Osteoblast (primary cell): Measurements from ENCODE around the gene ZFPM1. TPM values are rescaled to one million over a fixed set of nuclear protein-coding genes. Genes with fewer than 3 reads are reported as not detected.
A peak's percentile ranks its signal among the peaks of the same experiment; 100 is the strongest.

Experiments used
- DNase-seq: peaks from one replicate; pipeline ENCODE4 v3.0.0; 2011; ENCODE audit warnings: low spot score, mixed read lengths; ENCODE audit not compliant: insufficient read length; ENCODE audit errors: missing footprints
- H2AFZ ChIP-seq: 2 replicates; pipeline ENCODE4 v1.6.0; 2011; ENCODE audit warnings: mild to moderate bottlenecking, low read length
- H3K27ac ChIP-seq: 2 replicates; pipeline ENCODE4 v1.5.1; 2011; ENCODE audit warnings: mild to moderate bottlenecking, low read depth, low read length, moderate library complexity
- H3K27me3 ChIP-seq: 2 replicates; pipeline ENCODE4 v1.6.0; 2012; ENCODE audit warnings: mild to moderate bottlenecking, control low read depth, inconsistent platforms, low read length, moderate library complexity; ENCODE audit not compliant: insufficient read depth
- H3K36me3 ChIP-seq: 2 replicates; pipeline ENCODE4 v1.5.1; 2011; ENCODE audit warnings: mild to moderate bottlenecking, low read length, control low read depth, moderate library complexity; ENCODE audit not compliant: insufficient read depth
- H3K4me1 ChIP-seq: 2 replicates; pipeline ENCODE4 v1.5.1; 2011; ENCODE audit warnings: mild to moderate bottlenecking, low read length, control low read depth, moderate library complexity; ENCODE audit not compliant: insufficient read depth
- H3K4me2 ChIP-seq: 2 replicates; pipeline ENCODE4 v1.6.0; 2011; ENCODE audit warnings: mild to moderate bottlenecking, low read length; ENCODE audit not compliant: insufficient read depth
- H3K4me3 ChIP-seq: fragments of 200-600 bp; sonication (generic); 3 replicates; pipeline ENCODE4 v1.5.1; 2012; ENCODE audit warnings: mild to moderate bottlenecking, low read length, inconsistent platforms; ENCODE audit not compliant: insufficient read depth
- H3K79me2 ChIP-seq: 2 replicates; pipeline ENCODE4 v1.6.0; 2012; ENCODE audit warnings: mild to moderate bottlenecking, low read length, control low read depth, inconsistent platforms; ENCODE audit not compliant: insufficient read depth
- H3K9me3 ChIP-seq: 2 replicates; pipeline ENCODE4 v1.5.1; 2011; ENCODE audit warnings: low read depth, low read length, control low read depth
- H4K20me1 ChIP-seq: 2 replicates; pipeline ENCODE4 v1.6.0; 2012; ENCODE audit warnings: mild to moderate bottlenecking, low read length, control low read depth; ENCODE audit not compliant: insufficient read depth
- total RNA-seq: library from RNA; depleted of rRNA; stranded (reverse); fragments of >200 nt; gene quantifications from 2 replicates; pipeline ENCODE4 v1.2.3, GENCODE V29; 2012
- TF ChIP-seq, protein P1 (sequence below): IDR thresholded peaks from 2 replicates; pipeline ENCODE4 v1.5.1; 2011; ENCODE audit warnings: mild to moderate bottlenecking, low read depth, low read length, moderate library complexity; ENCODE audit errors: extremely low read depth

The ZFPM1 gene
- total RNA-seq, 1 donor, result 2.2 TPM

DNA sequence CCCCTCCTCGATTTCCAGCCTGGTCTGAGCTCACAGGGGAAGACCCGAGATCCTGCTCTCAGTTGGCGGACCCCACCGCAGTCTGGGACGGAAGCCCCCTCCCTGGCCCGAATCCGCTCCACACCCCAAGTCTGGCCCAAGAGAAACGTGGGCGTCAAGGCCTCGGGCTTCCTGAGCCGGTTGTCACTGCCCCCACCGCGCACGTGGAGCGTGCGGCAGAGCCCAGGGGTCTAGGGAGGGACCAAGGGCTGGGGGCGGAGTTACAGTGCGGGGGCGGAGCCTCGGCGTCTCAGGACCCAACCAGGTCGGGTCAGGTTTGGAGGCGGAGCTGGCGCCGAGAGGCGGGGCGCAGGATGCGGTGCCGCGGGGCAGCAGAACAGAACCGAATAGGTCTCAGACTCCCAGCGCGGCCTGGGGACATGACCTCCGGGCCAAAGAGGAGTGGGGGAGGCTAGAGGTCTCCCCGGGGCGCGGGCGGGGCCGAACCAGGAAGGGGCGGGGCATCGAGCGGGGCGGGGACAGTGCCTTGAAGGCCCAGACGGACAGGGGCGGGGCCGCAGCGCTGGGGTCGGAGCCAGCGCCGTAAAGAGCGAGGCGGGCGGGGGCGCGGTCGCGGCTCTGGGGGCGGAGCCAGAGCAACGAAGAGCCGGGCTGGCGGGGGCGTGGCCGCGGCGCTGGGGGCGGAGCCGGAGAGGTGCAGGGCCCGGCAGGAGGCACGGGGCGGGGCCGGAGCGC lies 431 bp upstream of the ZFPM1 start:
- Histone ChIP-seq H3K27ac (no peak overlapping the region), H4K20me1 (peaks cover 7% of the 10 kb centered on the region), H3K79me2 (no peaks in the 10 kb centered on the region), H3K4me1 (peaks cover 14% of the 10 kb centered on the region), H3K27me3 (peaks cover 20% of the 10 kb centered on the region), H3K4me3 (peak overlapping the region; percentile 76), H3K9me3 (no peaks in the 10 kb centered on the region), H3K36me3 (no peaks in the 10 kb centered on the region), H3K4me2 (peak overlapping the region; percentile 63), H2AFZ (peak overlapping the region; percentile 81)
- TF ChIP-seq, protein P1, sequence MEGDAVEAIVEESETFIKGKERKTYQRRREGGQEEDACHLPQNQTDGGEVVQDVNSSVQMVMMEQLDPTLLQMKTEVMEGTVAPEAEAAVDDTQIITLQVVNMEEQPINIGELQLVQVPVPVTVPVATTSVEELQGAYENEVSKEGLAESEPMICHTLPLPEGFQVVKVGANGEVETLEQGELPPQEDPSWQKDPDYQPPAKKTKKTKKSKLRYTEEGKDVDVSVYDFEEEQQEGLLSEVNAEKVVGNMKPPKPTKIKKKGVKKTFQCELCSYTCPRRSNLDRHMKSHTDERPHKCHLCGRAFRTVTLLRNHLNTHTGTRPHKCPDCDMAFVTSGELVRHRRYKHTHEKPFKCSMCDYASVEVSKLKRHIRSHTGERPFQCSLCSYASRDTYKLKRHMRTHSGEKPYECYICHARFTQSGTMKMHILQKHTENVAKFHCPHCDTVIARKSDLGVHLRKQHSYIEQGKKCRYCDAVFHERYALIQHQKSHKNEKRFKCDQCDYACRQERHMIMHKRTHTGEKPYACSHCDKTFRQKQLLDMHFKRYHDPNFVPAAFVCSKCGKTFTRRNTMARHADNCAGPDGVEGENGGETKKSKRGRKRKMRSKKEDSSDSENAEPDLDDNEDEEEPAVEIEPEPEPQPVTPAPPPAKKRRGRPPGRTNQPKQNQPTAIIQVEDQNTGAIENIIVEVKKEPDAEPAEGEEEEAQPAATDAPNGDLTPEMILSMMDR, result no peak
- DNase-seq, result peak; percentile 100

DNA sequence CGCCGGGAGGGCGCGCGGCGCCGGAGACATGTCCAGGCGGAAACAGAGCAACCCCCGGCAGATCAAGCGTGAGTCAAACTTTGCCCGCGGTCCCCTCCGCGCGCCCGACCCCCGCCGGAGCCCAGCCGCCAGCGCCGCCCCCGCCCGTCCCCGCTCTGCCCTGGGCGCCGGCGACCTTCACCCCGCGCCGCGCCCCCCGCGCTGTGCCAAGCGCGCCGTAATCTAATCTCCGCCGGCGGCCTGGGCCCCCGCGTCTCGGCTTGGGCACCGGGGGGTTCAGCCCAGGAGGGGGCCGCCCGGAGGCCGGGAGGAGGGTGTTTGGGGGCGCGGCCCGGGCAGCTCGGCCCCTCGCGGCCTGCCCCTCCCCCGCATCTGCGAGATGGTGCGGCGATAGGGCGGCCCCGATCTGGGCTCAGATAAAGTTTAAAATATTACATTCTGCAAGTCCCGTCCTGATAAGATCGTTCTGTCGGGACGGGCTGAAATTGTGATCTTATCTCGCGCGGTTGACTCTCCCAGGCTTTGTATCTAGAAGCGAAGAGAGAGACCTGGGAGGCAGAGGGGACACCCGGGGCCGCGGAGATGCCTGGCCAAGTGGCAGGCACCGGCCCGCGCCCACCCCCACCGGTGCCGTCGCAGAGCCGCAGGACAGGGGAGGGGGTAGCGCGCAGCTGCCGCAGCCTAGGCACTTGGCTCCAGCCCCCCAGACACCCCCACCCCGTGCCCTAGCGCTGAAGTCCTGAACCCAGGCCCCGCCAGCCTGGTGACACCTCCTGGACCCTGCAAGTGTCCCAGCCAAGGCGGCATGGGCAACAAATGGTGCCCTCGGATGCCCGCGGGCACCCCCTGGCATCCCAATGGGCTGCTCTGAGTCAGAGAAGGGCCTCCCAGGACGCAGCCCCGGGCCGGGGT lies 787 bp downstream of the ZFPM1 start:
- H3K4me3 ChIP-seq, result peak overlapping the region; percentile 73
- H3K4me1 ChIP-seq, result peaks cover 14% of the 10 kb centered on the region
- no peaks in the 10 kb centered on the region for H3K79me2 ChIP-seq
- TF ChIP-seq, protein P1, result no peak
- peak; percentile 95 for DNase-seq
- H2AFZ ChIP-seq, result no peak overlapping the region
- H4K20me1 ChIP-seq, result peaks cover 19% of the 10 kb centered on the region
- H3K27ac ChIP-seq, result no peak overlapping the region
- no peaks in the 10 kb centered on the region for H3K9me3 ChIP-seq
- peak overlapping the region; percentile 83 for H3K4me2 ChIP-seq
- H3K36me3 ChIP-seq, result no peaks in the 10 kb centered on the region
- peaks cover 12% of the 10 kb centered on the region for H3K27me3 ChIP-seq

DNA sequence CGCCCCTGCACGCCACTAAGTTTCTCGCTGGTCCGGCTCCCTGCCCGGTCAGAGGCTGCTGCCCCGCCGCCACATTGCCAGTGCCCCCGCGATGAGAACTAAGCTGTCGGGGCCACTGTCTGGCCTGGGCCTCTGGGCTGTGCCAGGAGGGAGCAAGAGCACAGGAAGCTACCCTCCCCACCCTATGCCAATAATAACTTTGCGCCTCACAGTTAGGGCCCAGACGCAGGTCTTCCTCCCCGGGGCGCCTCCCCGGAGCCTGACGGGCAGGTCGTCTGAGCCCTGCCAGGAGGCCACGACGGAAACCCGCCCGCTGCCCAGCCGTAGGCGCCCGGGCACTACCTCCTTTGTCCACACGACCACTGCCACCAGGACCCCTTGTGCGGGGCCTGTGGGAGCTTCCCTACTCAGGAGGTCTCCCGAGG lies 1.5 kb downstream of the ZFPM1 start:
- Histone ChIP-seq H3K4me2 (peak overlapping the region; percentile 83), H3K27ac (no peak overlapping the region), H4K20me1 (peaks cover 20% of the 10 kb centered on the region), H3K4me1 (peaks cover 14% of the 10 kb centered on the region), H3K27me3 (peaks cover 12% of the 10 kb centered on the region), H3K4me3 (peak overlapping the region; percentile 73), H2AFZ (peak overlapping the region; percentile 68), H3K9me3 (no peaks in the 10 kb centered on the region), H3K36me3 (no peaks in the 10 kb centered on the region), H3K79me2 (no peaks in the 10 kb centered on the region)
- peak; percentile 93 for DNase-seq
- TF ChIP-seq, protein P1, result no peak
